ENCODE data around the gene DMGDH.

The DMGDH gene

GRCh38 chr5:79021753-79022152 lies 47.7 kb downstream of the DMGDH start:
- no peak for TF ChIP-seq CTCF (IDR thresholded peaks at IDR 0.05; ENCODE audit: insufficient read depth, low read length, poor library complexity, severe bottlenecking)
- Histone ChIP-seq H3K4me3 (replicated peaks; ENCODE audit: low read depth, low read length) (no peak overlapping the region), H3K36me3 (ENCODE audit: control insufficient read depth, insufficient read depth, low read length) (no peaks in the 10 kb centered on the region), H3K27me3 (replicated peaks; ENCODE audit: control insufficient read depth, insufficient read depth, low read length) (no peaks in the 10 kb centered on the region; the same call in 1 of the 2 replicates)
- DNase-seq (ENCODE audit: extremely low read depth, insufficient read length): no peak

GRCh38 chr5:79020861-79021561 lies 48.5 kb downstream of the DMGDH start:
- Histone ChIP-seq H3K27me3 (replicated peaks; ENCODE audit: control insufficient read depth, insufficient read depth, low read length) (no peaks in the 10 kb centered on the region; the same call in 1 of the 2 replicates), H3K4me3 (replicated peaks; ENCODE audit: low read depth, low read length) (no peak overlapping the region), H3K36me3 (ENCODE audit: control insufficient read depth, insufficient read depth, low read length) (no peaks in the 10 kb centered on the region)
- peak; percentile 81 for TF ChIP-seq CTCF (IDR thresholded peaks at IDR 0.05; ENCODE audit: insufficient read depth, low read length, poor library complexity, severe bottlenecking)
- DNase-seq (ENCODE audit: extremely low read depth, insufficient read length): peak; percentile 0

- no peak overlapping the region for H3K4me3 ChIP-seq (replicated peaks; ENCODE audit: low read depth, low read length)
- H3K27me3 ChIP-seq (replicated peaks; ENCODE audit: control insufficient read depth, insufficient read depth, low read length): no peaks in the 10 kb centered on the region; the same call in 1 of the 2 replicates
- H3K36me3 ChIP-seq (ENCODE audit: control insufficient read depth, insufficient read depth, low read length): no peaks in the 10 kb centered on the region
- TF ChIP-seq CTCF (IDR thresholded peaks at IDR 0.05; ENCODE audit: insufficient read depth, low read length, poor library complexity, severe bottlenecking): no peak
- no peak for DNase-seq (ENCODE audit: extremely low read depth, insufficient read length)
These were observed 54.8 kb downstream of the DMGDH start for GRCh38 chr5:79014631-79015030.

- DNase-seq (ENCODE audit: extremely low read depth, insufficient read length): no peak
- H3K27me3 ChIP-seq (replicated peaks; ENCODE audit: control insufficient read depth, insufficient read depth, low read length): no peaks in the 10 kb centered on the region; the same call in 1 of the 2 replicates
- no peak for TF ChIP-seq CTCF (IDR thresholded peaks at IDR 0.05; ENCODE audit: insufficient read depth, low read length, poor library complexity, severe bottlenecking)
- H3K4me3 ChIP-seq (replicated peaks; ENCODE audit: low read depth, low read length): no peak overlapping the region
- H3K36me3 ChIP-seq (ENCODE audit: control insufficient read depth, insufficient read depth, low read length): no peaks in the 10 kb centered on the region
These were observed 57.6 kb downstream of the DMGDH start for GRCh38 chr5:79011869-79012268.

- H3K36me3 ChIP-seq (ENCODE audit: control insufficient read depth, insufficient read depth, low read length): no peaks in the 10 kb centered on the region
- no peak overlapping the region for H3K4me3 ChIP-seq (replicated peaks; ENCODE audit: low read depth, low read length)
- H3K27me3 ChIP-seq (replicated peaks; ENCODE audit: control insufficient read depth, insufficient read depth, low read length): no peaks in the 10 kb centered on the region; the same call in 1 of the 2 replicates
- no peak for DNase-seq (ENCODE audit: extremely low read depth, insufficient read length)
- TF ChIP-seq CTCF (IDR thresholded peaks at IDR 0.05; ENCODE audit: insufficient read depth, low read length, poor library complexity, severe bottlenecking): peak; percentile 16
These were observed 58.1 kb downstream of the DMGDH start for GRCh38 chr5:79011219-79011836.
